ENCODE results near the gene FERMT1. TPM values are rescaled to one million over a fixed set of nuclear protein-coding genes. Genes with fewer than 3 reads are reported as not detected.

The FERMT1 gene
- polyA plus RNA-seq, 3 donors, result not detected

GRCh38 chr20:6103301-6103700 is 19.5 kb downstream of the FERMT1 start:
- Histone ChIP-seq H3K4me2 (replicated peaks; ENCODE audit: extremely low read depth, low read length, poor library complexity, severe bottlenecking) (no peak overlapping the region), H3K79me2 (ENCODE audit: insufficient read depth, low read length) (no peaks in the 10 kb centered on the region), H4K20me1 (ENCODE audit: insufficient read depth, low read length) (no peaks in the 10 kb centered on the region), H3K4me1 (ENCODE audit: control insufficient read depth in 1 of 2, insufficient read depth in 2 of 2, low read length in 2 of 2) (peaks cover 0 to 8% of the 10 kb centered on the region in 2 donors), H3K9me3 (replicated peaks in 1 of 2; ENCODE audit: control insufficient read depth in 1 of 2, insufficient read depth in 1 of 2, low read length in 2 of 2) (no peaks in the 10 kb centered on the region), H3K4me3 (replicated peaks in 1 of 3; ENCODE audit: low read depth in 2 of 3, low read length in 3 of 3) (no peak overlapping the region), H2AFZ (ENCODE audit: insufficient read depth, low read depth, low read length, poor library complexity, severe bottlenecking) (no peak overlapping the region), H3K27ac (ENCODE audit: low read depth in 1 of 2, low read length in 2 of 2) (no peak overlapping the region), H3K27me3 (ENCODE audit: control insufficient read depth in 2 of 2, insufficient read depth in 2 of 2, low read length in 2 of 2) (no peaks in the 10 kb centered on the region), H3K36me3 (replicated peaks in 1 of 2; ENCODE audit: control insufficient read depth in 1 of 2, insufficient read depth in 2 of 2, low read length in 2 of 2) (no peaks in the 10 kb centered on the region), H3K9ac (ENCODE audit: insufficient read depth, low read length, poor library complexity, severe bottlenecking) (no peak overlapping the region)
- H3K36me3 Mint-ChIP-seq, result no peaks in the 10 kb centered on the region
- no peak overlapping the region for H3K27ac Mint-ChIP-seq
- no peak for TF ChIP-seq CTCF (IDR thresholded peaks at IDR 0.05)
- H3K4me1 Mint-ChIP-seq, result peaks cover 10% of the 10 kb centered on the region
- DNase-seq, result no peak
- intact Hi-C loops (cut with micrococcal nuclease), result no loop called here
- WGBS (ENCODE audit: insufficient coverage), result no CpG with 5 or more reads among the region's 1 CpG
- H3K9me3 Mint-ChIP-seq, result no peaks in the 10 kb centered on the region
- H3K27me3 Mint-ChIP-seq (ENCODE audit: low read depth in 3 of 3), result peaks cover 0 to 7% (median 0%) of the 10 kb centered on the region in 3 donors
- H3K4me3 Mint-ChIP-seq, result no peak overlapping the region

GRCh38 chr20:6101346-6101745 is 21.5 kb downstream of the FERMT1 start:
- H3K9me3 Mint-ChIP-seq, result no peaks in the 10 kb centered on the region
- H3K36me3 Mint-ChIP-seq, result no peaks in the 10 kb centered on the region

More at GRCh38 chr20:6101346-6101745, 21.5 kb downstream of the FERMT1 start:
- H3K4me1 Mint-ChIP-seq, result peaks cover 10% of the 10 kb centered on the region
- DNase-seq, result no peak
- TF ChIP-seq CTCF (IDR thresholded peaks at IDR 0.05), result no peak
- no peak overlapping the region for H3K4me3 ChIP-seq (replicated peaks in 1 of 3; ENCODE audit: low read depth in 2 of 3, low read length in 3 of 3)
- H3K79me2 ChIP-seq (ENCODE audit: insufficient read depth, low read length), result no peaks in the 10 kb centered on the region
- H2AFZ ChIP-seq (ENCODE audit: insufficient read depth, low read depth, low read length, poor library complexity, severe bottlenecking), result no peak overlapping the region
- no peaks in the 10 kb centered on the region for H3K36me3 ChIP-seq (replicated peaks in 1 of 2; ENCODE audit: control insufficient read depth in 1 of 2, insufficient read depth in 2 of 2, low read length in 2 of 2)
- H4K20me1 ChIP-seq (ENCODE audit: insufficient read depth, low read length), result no peaks in the 10 kb centered on the region
- no peaks in the 10 kb centered on the region for H3K9me3 ChIP-seq (replicated peaks in 1 of 2; ENCODE audit: control insufficient read depth in 1 of 2, insufficient read depth in 1 of 2, low read length in 2 of 2)
- no peak overlapping the region for H3K4me3 Mint-ChIP-seq
- no peak overlapping the region for H3K4me2 ChIP-seq (replicated peaks; ENCODE audit: extremely low read depth, low read length, poor library complexity, severe bottlenecking)
- intact Hi-C loops (cut with micrococcal nuclease), result no loop called here
- no CpG with 5 or more reads among the region's 2 CpGs for WGBS (ENCODE audit: insufficient coverage)
- H3K27me3 ChIP-seq (ENCODE audit: control insufficient read depth in 2 of 2, insufficient read depth in 2 of 2, low read length in 2 of 2), result no peaks in the 10 kb centered on the region
- no peak overlapping the region for H3K9ac ChIP-seq (ENCODE audit: insufficient read depth, low read length, poor library complexity, severe bottlenecking)
- peaks cover 0 to 3% (median 0%) of the 10 kb centered on the region in 3 donors for H3K27me3 Mint-ChIP-seq (ENCODE audit: low read depth in 3 of 3)
- H3K4me1 ChIP-seq (ENCODE audit: control insufficient read depth in 1 of 2, insufficient read depth in 2 of 2, low read length in 2 of 2), result peaks cover 0 to 8% of the 10 kb centered on the region in 2 donors
- no peak overlapping the region for H3K27ac ChIP-seq (ENCODE audit: low read depth in 1 of 2, low read length in 2 of 2)
- no peak overlapping the region for H3K27ac Mint-ChIP-seq
